DMS114 treated with DMSO at 0.1 percent for 48 hours (cell line): ENCODE data around the gene CHURC1.

Source experiments
- DNase-seq: peaks from one replicate; lab custom pipeline; 2025; ENCODE audit not compliant: unreplicated experiment; lab: John Stamatoyannopoulos, UW

CHURC1 gene

DNA sequence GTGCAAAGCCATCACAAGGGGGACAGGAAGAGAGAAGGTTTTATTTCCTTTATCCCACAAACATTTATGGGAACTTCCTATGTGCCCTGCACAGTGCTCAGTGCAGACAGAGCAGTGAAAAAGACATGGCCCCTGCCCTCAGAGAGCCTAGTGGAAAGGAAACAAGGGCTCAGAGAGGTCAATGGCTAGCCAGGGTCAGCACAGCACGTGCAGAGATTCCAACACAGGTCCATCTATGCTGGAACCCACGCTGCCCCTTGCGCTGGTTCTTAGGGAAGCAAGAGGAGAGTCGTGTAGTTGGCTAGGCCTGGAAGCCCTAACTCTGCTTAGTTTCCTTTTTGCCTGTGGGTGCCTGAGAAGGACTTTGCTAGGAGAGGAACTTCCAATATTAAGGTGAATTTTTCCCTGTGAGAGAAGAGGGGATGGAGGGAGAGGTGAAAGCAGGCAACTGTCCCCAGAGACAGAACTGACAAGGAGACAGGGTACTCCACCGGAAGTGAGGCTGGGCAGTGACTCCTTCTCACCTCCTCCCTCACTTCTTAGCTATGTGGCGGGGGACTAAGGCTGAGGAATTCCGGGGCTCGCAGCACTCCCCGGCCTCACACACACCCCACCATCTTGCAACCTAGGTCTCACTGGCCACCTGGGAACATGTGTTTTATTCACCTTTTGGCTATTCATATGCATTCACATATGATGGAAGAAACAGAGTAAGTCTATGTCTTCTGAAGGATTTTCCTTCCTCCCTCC, 40.4 kb downstream of the CHURC1 start:
- DNase-seq = no peak

GRCh38 chr14:64955297-64955696, 41.0 kb downstream of the CHURC1 start:
- no peak for DNase-seq

GRCh38 chr14:64956697-64957406, 42.6 kb downstream of the CHURC1 start:
- DNase-seq = no peak

DNA sequence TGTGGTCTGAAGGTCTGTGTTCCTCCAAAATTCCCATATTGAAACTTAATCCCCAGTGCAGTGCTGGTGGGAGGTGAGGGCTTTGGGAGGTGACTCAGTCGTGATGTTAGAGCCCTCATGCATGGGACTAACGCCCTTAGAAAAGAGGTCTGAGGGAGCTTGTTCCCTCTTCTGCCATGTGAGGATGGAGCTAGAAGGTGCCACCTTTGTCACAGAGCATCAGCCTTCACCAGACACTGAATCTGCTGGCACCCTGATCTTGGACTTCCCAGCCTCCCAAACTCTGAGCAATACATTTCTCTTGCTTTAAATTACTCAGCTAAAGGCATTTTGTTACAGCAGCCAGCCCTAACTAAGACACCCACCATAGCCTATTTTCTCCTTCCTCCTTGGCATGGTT, 43.9 kb downstream of the CHURC1 start:
- DNase-seq = no peak

DNA sequence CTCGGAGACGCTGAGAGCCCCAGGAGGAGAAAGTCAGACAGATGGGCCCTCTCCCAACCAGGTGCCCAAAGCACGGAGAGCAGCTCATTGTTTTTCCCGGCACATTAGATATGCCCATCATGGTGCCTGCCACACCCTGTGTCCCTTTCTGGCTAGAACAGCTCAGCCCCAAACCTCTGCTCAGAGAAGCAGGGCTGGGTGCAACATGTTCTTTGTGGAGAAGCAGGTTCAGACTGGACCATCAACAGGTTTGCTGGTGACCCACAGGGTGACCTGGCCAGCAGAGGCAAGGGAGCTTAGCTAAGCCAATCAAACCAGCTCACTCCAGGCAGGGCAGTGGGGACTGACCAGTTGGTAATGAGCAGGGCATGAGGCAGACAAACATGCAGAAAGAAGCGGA, 44.5 kb downstream of the CHURC1 start:
- no peak for DNase-seq

- no peak for DNase-seq
These were observed 46.6 kb downstream of the CHURC1 start for GRCh38 chr14:64960762-64961276.

DNA sequence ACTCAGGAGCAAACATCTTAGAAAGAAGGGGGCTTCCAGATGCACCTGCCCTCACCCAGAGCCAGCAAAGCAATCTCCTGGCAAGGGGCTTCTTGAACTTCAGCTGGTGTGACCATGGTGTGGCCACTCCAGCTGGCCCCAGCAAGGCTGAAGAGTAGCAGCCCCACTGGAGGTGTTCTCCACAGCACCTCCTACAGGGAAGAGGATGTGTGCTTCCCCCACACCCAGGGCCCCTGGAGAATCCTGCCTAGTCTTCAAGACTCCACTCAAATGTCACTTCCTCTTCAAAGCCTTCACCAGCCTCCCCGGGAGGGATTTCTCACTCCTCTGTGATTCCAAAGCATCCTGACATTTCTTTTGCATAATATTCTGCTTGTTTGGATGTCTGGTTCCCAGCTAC, 49.4 kb downstream of the CHURC1 start:
- no peak for DNase-seq

DNA sequence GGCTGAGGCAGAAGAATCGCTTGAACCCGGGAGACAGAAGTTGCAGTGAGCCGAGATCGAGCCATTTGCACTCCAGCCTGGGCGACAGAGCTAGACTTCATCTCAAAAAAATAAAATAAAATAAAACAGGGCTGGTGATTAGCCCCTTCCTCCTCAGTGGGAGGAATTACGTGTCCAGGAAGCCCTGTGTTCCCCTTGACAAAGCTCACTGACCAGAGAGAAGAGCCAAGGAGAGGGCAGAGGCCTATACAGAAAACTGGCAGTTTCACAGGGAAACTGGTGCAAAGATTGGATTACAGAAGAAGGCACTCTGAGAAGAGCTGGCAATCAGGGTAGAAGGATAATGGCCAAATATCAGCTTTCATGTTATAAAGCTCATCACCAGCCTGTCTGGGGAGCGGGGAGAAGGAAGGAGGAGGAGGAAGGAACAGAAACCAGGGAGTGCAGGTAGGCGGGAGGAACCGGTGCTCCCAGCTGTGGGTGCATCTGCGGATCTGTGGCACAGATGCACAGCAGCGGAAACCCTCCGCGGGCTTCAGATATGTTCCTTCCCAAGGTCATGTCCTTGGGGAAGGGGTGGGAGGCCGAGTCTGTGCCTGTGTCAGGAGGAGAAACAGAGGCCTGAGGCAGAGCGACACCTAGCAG, 51.2 kb downstream of the CHURC1 start:
- DNase-seq = no peak

GRCh38 chr14:64966976-64967375, 52.7 kb downstream of the CHURC1 start:
- DNase-seq = no peak

GRCh38 chr14:64968167-64968566, 53.9 kb downstream of the CHURC1 start:
- DNase-seq = no peak

- no peak for DNase-seq
These were observed 54.4 kb downstream of the CHURC1 start for GRCh38 chr14:64968651-64969050.

GRCh38 chr14:64970041-64970440, 55.8 kb downstream of the CHURC1 start:
- DNase-seq = no peak

DNA sequence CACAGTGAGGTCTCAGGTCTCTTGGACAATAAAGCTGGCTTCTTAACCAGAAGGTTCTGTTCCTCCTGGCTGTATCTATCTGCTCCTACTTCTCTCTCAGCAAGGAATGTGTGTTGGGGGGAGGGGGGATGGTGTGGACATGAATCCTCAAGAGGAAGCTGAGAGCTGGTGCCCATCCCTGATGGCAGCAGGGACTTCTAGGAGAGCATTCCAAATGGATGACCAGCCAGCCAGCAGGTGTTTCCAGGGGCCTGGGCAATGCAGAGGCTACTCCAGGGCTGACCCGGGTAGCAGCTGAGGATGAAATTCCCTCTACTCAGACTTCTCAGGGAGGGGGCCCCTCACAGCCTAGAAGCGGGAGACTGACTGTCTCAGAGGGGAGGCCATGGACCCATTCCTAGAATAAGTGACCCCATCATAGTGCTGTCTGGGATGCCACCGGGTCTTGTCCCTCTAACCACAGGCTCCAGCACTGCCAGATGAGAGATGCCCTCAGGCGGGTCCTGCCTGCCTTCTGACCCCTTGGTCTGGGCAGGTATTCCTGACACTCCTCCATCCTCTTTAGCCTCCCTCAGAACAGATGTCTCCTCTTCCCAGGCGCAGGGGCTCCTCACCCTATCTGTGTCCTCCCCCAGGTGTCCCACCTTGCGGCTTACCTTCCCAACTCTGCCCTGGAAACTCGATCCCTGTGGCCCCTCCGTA, 56.7 kb downstream of the CHURC1 start:
- DNase-seq = no peak

DNA sequence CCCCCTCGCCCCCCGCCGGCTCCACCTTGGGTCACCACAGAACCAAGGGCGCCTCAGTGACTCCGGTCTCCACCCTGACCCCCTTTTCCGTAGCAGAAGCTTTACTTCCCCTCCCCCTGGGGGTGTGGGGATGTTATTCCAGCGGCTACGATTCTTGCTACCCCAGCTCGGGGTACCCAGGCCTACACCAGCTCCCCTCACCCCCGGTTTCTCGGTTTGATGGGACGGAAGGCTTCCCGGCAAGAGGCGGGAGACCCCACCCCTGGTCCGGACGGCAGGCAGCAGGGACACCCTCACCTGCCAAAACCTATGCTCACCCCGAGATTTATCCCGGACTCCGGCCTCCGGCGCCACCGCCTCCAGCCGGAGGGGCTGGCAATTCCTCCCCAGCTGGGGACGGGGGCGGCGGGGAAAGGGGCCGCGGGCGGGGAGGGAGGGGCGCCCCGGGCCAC, 57.3 kb downstream of the CHURC1 start:
- DNase-seq = no peak

GRCh38 chr14:64971943-64972791, 57.9 kb downstream of the CHURC1 start, which contains the start of gene RAB15:
Gene RAB15 (minus strand): TSS chr14:64972336. CDS start chr14:64972076, 260 bp downstream.
- no peak for DNase-seq

DNA sequence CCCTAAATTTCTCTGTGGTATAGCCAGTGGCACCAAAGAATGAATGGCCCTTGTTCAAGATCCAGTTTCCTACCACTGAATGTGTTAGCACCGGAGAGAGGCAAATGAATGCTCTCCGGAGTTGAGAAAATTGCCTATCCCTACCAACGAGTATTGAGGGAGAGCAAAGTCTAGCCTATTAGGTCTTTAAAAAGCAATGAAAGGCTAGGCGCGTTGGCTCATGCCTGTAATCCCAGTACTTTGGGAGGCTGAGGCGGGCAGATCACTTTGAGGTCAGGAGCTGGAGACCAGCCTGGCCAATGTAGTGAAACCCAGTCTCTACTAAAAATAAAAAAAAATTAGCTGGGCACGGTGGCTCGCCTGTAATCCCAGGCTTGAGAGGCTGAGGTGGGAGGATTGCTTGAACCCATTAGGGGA, 58.8 kb downstream of the CHURC1 start:
- DNase-seq = no peak

GRCh38 chr14:64973826-64974225, 59.6 kb downstream of the CHURC1 start:
- no peak for DNase-seq

GRCh38 chr14:64974563-64974962, 60.3 kb downstream of the CHURC1 start:
- no peak for DNase-seq

- DNase-seq = no peak
These were observed 65.2 kb downstream of the CHURC1 start for GRCh38 chr14:64979336-64980074.
